Measurements from ENCODE around the gene PRL. TPM values are rescaled to one million over a fixed set of nuclear protein-coding genes. Genes with fewer than 3 reads are reported as not detected.

The PRL gene
- total and polyA plus RNA-seq, 2 donors, result 1.1 to 10.5 TPM

- WGBS, result 0% methylated on average over 1 of the region's 1 CpG
- Histone ChIP-seq H3K27ac (ENCODE audit: low read depth in 1 of 2, low read length in 1 of 2) (peak overlapping the region; percentile 62 to 67), H3K4me1 (ENCODE audit: control insufficient read depth in 2 of 2, insufficient read depth in 2 of 2, low read length in 2 of 2) (peaks cover 2 to 4% of the 10 kb centered on the region in 2 donors), H3K27me3 (ENCODE audit: control insufficient read depth in 2 of 2, insufficient read depth in 1 of 2, low read length in 1 of 2) (no peaks in the 10 kb centered on the region), H3K36me3 (ENCODE audit: control insufficient read depth in 2 of 2, insufficient read depth in 2 of 2, low read length in 1 of 2) (no peaks in the 10 kb centered on the region), H3K9me3 (ENCODE audit: control insufficient read depth in 2 of 2, insufficient read depth in 1 of 2, low read length in 1 of 2) (no peaks in the 10 kb centered on the region), H3K4me3 (ENCODE audit: low read length in 2 of 2) (no peak overlapping the region)
- DNase-seq (ENCODE audit: low read depth in 6 of 9, low spot score in 9 of 9), result peak in 7 of 9 donors; percentile 8 to 52 (median 13)
Measured at GRCh38 chr6:22302838-22303237, 6.0 kb upstream of the PRL start.

GRCh38 chr6:22300273-22300998 is 3.6 kb upstream of the PRL start:
- Histone ChIP-seq H3K4me1 (ENCODE audit: control insufficient read depth in 2 of 2, insufficient read depth in 2 of 2, low read length in 2 of 2) (peaks cover 2 to 4% of the 10 kb centered on the region in 2 donors), H3K27ac (ENCODE audit: low read depth in 1 of 2, low read length in 1 of 2) (no peak overlapping the region), H3K36me3 (ENCODE audit: control insufficient read depth in 2 of 2, insufficient read depth in 2 of 2, low read length in 1 of 2) (no peaks in the 10 kb centered on the region), H3K4me3 (ENCODE audit: low read length in 2 of 2) (no peak overlapping the region), H3K9me3 (ENCODE audit: control insufficient read depth in 2 of 2, insufficient read depth in 1 of 2, low read length in 1 of 2) (no peaks in the 10 kb centered on the region), H3K27me3 (ENCODE audit: control insufficient read depth in 2 of 2, insufficient read depth in 1 of 2, low read length in 1 of 2) (no peaks in the 10 kb centered on the region)
- DNase-seq (ENCODE audit: low read depth in 6 of 9, low spot score in 9 of 9), result no peak
- 97% methylated on average over 4 of the region's 4 CpGs for WGBS

DNA sequence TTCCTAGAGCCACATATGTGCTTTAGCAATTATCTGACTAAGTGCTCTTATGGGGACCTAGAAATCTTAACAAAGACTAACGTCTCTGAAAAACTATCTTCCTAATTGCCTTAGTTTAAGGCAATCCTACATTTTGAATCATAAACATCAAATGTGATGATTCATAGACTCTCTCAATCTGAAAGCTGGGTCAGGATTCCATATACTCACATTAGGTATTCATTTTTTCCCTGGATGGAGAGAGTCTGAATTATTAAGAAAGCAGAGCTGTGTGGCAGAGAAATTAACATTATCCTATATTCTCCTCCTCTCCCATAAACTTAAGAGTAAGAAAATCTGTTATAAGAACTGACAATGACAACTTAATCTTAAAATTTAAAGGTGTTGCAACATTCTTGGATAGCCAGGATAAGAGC is 1.6 kb upstream of the PRL start:
- H3K4me3 ChIP-seq (ENCODE audit: low read length in 2 of 2), result no peak overlapping the region
- WGBS, result 96% methylated on average over 1 of the region's 1 CpG

DNA sequence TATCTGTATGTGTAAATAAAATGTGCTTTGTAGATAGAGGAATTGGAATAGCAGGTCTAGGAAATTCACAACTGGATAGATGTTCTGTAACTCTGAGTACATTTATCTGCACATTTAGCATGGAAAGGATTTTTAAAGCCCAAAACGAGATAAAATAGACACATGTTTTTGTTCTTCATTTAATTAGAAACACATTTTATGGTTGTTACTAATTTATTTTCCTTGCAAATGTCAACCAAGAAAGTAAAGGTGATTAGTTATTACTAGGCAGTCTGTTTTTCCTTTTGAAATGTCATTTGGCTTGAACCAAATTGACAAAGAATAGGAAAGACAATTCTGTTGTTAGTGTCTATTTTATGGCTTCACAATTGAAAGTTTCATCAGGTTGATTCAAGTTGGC is 769 bp downstream of the PRL start:
- H3K36me3 ChIP-seq (ENCODE audit: control insufficient read depth in 2 of 2, insufficient read depth in 2 of 2, low read length in 1 of 2), result no peaks in the 10 kb centered on the region
- H3K9me3 ChIP-seq (ENCODE audit: control insufficient read depth in 2 of 2, insufficient read depth in 1 of 2, low read length in 1 of 2), result no peaks in the 10 kb centered on the region
- H3K27me3 ChIP-seq (ENCODE audit: control insufficient read depth in 2 of 2, insufficient read depth in 1 of 2, low read length in 1 of 2), result no peaks in the 10 kb centered on the region
- no peak for DNase-seq (ENCODE audit: low read depth in 6 of 9, low spot score in 9 of 9)
- no peak overlapping the region for H3K27ac ChIP-seq (ENCODE audit: low read depth in 1 of 2, low read length in 1 of 2)
- no peaks in the 10 kb centered on the region for H3K4me1 ChIP-seq (ENCODE audit: control insufficient read depth in 2 of 2, insufficient read depth in 2 of 2, low read length in 2 of 2)
- no peak overlapping the region for H3K4me3 ChIP-seq (ENCODE audit: low read length in 2 of 2)
- WGBS, result 93% methylated on average over 1 of the region's 1 CpG

More for the DNA sequence above, 1.6 kb upstream of the PRL start:
- H3K4me1 ChIP-seq (ENCODE audit: control insufficient read depth in 2 of 2, insufficient read depth in 2 of 2, low read length in 2 of 2), result peaks cover 2 to 4% of the 10 kb centered on the region in 2 donors
- H3K9me3 ChIP-seq (ENCODE audit: control insufficient read depth in 2 of 2, insufficient read depth in 1 of 2, low read length in 1 of 2), result no peaks in the 10 kb centered on the region
- H3K36me3 ChIP-seq (ENCODE audit: control insufficient read depth in 2 of 2, insufficient read depth in 2 of 2, low read length in 1 of 2), result no peaks in the 10 kb centered on the region
- H3K27ac ChIP-seq (ENCODE audit: low read depth in 1 of 2, low read length in 1 of 2), result no peak overlapping the region
- H3K27me3 ChIP-seq (ENCODE audit: control insufficient read depth in 2 of 2, insufficient read depth in 1 of 2, low read length in 1 of 2), result no peaks in the 10 kb centered on the region
- no peak for DNase-seq (ENCODE audit: low read depth in 6 of 9, low spot score in 9 of 9)

- H3K9me3 ChIP-seq (ENCODE audit: control insufficient read depth in 2 of 2, insufficient read depth in 1 of 2, low read length in 1 of 2), result no peaks in the 10 kb centered on the region
- no peaks in the 10 kb centered on the region for H3K27me3 ChIP-seq (ENCODE audit: control insufficient read depth in 2 of 2, insufficient read depth in 1 of 2, low read length in 1 of 2)
- 93% methylated on average over 9 of the region's 9 CpGs for WGBS
- H3K4me3 ChIP-seq (ENCODE audit: low read length in 2 of 2), result no peak overlapping the region
- no peaks in the 10 kb centered on the region for H3K4me1 ChIP-seq (ENCODE audit: control insufficient read depth in 2 of 2, insufficient read depth in 2 of 2, low read length in 2 of 2)
- H3K27ac ChIP-seq (ENCODE audit: low read depth in 1 of 2, low read length in 1 of 2), result no peak overlapping the region
- H3K36me3 ChIP-seq (ENCODE audit: control insufficient read depth in 2 of 2, insufficient read depth in 2 of 2, low read length in 1 of 2), result no peaks in the 10 kb centered on the region
- no peak for DNase-seq (ENCODE audit: low read depth in 6 of 9, low spot score in 9 of 9)
Measured at GRCh38 chr6:22295145-22295544, 1.7 kb downstream of the PRL start.

GRCh38 chr6:22294301-22294700 is 2.5 kb downstream of the PRL start:
- no peak overlapping the region for H3K4me3 ChIP-seq (ENCODE audit: low read length in 2 of 2)
- H3K9me3 ChIP-seq (ENCODE audit: control insufficient read depth in 2 of 2, insufficient read depth in 1 of 2, low read length in 1 of 2), result no peaks in the 10 kb centered on the region
- no peaks in the 10 kb centered on the region for H3K27me3 ChIP-seq (ENCODE audit: control insufficient read depth in 2 of 2, insufficient read depth in 1 of 2, low read length in 1 of 2)
- H3K4me1 ChIP-seq (ENCODE audit: control insufficient read depth in 2 of 2, insufficient read depth in 2 of 2, low read length in 2 of 2), result no peaks in the 10 kb centered on the region
- no peak overlapping the region for H3K27ac ChIP-seq (ENCODE audit: low read depth in 1 of 2, low read length in 1 of 2)
- no peaks in the 10 kb centered on the region for H3K36me3 ChIP-seq (ENCODE audit: control insufficient read depth in 2 of 2, insufficient read depth in 2 of 2, low read length in 1 of 2)
- WGBS, result 97% methylated on average over 17 of the region's 17 CpGs
- DNase-seq (ENCODE audit: low read depth in 6 of 9, low spot score in 9 of 9), result no peak

DNA sequence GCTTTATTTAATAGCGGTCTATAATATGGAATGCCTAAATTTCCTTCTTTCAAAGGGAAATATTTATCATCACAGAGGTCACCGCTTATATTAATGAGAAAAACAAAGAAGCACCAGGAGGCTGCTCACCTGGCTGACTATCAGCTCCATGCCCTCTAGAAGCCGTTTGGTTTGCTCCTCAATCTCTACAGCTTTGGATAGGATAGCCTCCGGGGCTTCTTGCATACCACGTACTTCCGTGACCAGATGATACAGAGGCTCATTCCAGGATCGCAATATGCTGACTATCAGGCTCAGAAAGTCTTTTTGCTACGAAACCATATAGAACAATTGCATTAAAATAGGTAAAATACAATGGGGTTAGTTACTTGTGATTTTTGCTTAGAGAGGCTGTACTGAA is 6.8 kb downstream of the PRL start:
- Histone ChIP-seq H3K27me3 (ENCODE audit: control insufficient read depth in 2 of 2, insufficient read depth in 1 of 2, low read length in 1 of 2) (no peaks in the 10 kb centered on the region), H3K4me3 (ENCODE audit: low read length in 2 of 2) (no peak overlapping the region), H3K27ac (ENCODE audit: low read depth in 1 of 2, low read length in 1 of 2) (no peak overlapping the region), H3K4me1 (ENCODE audit: control insufficient read depth in 2 of 2, insufficient read depth in 2 of 2, low read length in 2 of 2) (no peaks in the 10 kb centered on the region), H3K36me3 (ENCODE audit: control insufficient read depth in 2 of 2, insufficient read depth in 2 of 2, low read length in 1 of 2) (no peaks in the 10 kb centered on the region), H3K9me3 (ENCODE audit: control insufficient read depth in 2 of 2, insufficient read depth in 1 of 2, low read length in 1 of 2) (peaks cover 0 to 4% of the 10 kb centered on the region in 2 donors)
- 98% methylated on average over 8 of the region's 8 CpGs for WGBS
- no peak for DNase-seq (ENCODE audit: low read depth in 6 of 9, low spot score in 9 of 9)

- H3K9me3 ChIP-seq (ENCODE audit: control insufficient read depth in 2 of 2, insufficient read depth in 1 of 2, low read length in 1 of 2), result peaks cover 0 to 4% of the 10 kb centered on the region in 2 donors
- no peak overlapping the region for H3K27ac ChIP-seq (ENCODE audit: low read depth in 1 of 2, low read length in 1 of 2)
- H3K27me3 ChIP-seq (ENCODE audit: control insufficient read depth in 2 of 2, insufficient read depth in 1 of 2, low read length in 1 of 2), result no peaks in the 10 kb centered on the region
- H3K4me1 ChIP-seq (ENCODE audit: control insufficient read depth in 2 of 2, insufficient read depth in 2 of 2, low read length in 2 of 2), result no peaks in the 10 kb centered on the region
- no peak overlapping the region for H3K4me3 ChIP-seq (ENCODE audit: low read length in 2 of 2)
- 93% methylated on average over 18 of the region's 18 CpGs for WGBS
- no peak for DNase-seq (ENCODE audit: low read depth in 6 of 9, low spot score in 9 of 9)
- no peaks in the 10 kb centered on the region for H3K36me3 ChIP-seq (ENCODE audit: control insufficient read depth in 2 of 2, insufficient read depth in 2 of 2, low read length in 1 of 2)
Measured at GRCh38 chr6:22288721-22289120, 8.1 kb downstream of the PRL start.

DNA sequence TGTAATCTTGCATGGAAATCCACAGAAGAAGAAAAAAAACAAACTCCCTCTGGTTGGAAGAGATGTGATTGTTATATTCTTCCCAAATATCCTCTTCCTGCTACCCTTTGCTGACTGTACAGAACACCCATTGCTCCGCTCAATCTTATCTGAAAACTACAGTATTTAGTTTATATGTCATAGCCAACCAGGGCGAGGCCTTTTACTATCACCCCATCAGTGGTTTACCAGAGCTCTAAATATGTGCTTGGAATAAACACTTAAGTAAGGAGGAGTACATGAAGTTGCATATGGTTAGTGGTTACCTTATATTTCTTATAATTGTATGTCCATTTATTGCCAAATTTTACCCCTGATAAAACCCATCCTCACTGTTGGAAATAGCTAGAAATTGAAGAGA is 12.2 kb downstream of the PRL start:
- DNase-seq (ENCODE audit: low read depth in 6 of 9, low spot score in 9 of 9), result no peak
- H3K9me3 ChIP-seq (ENCODE audit: control insufficient read depth in 2 of 2, insufficient read depth in 1 of 2, low read length in 1 of 2), result peaks cover 0 to 4% of the 10 kb centered on the region in 2 donors
- no peaks in the 10 kb centered on the region for H3K27me3 ChIP-seq (ENCODE audit: control insufficient read depth in 2 of 2, insufficient read depth in 1 of 2, low read length in 1 of 2)
- H3K4me1 ChIP-seq (ENCODE audit: control insufficient read depth in 2 of 2, insufficient read depth in 2 of 2, low read length in 2 of 2), result peaks cover 0 to 3% of the 10 kb centered on the region in 2 donors
- H3K4me3 ChIP-seq (ENCODE audit: low read length in 2 of 2), result no peak overlapping the region
- whole genome bisulfite sequencing, result 99% methylated on average over 2 of the region's 2 CpGs
- no peak overlapping the region for H3K27ac ChIP-seq (ENCODE audit: low read depth in 1 of 2, low read length in 1 of 2)
- no peaks in the 10 kb centered on the region for H3K36me3 ChIP-seq (ENCODE audit: control insufficient read depth in 2 of 2, insufficient read depth in 2 of 2, low read length in 1 of 2)
